Measurements from ENCODE around the gene ZNF462. TPM values are rescaled to one million over a fixed set of nuclear protein-coding genes. Genes with fewer than 3 reads are reported as not detected.

Gene ZNF462
- total and polyA plus RNA-seq, 4 donors: 0.35 to 2.1 (median 1.4) TPM

GRCh38 chr9:106930477-106930876, 67.5 kb downstream of the ZNF462 start (continued):
- TF ChIP-seq, protein P1, sequence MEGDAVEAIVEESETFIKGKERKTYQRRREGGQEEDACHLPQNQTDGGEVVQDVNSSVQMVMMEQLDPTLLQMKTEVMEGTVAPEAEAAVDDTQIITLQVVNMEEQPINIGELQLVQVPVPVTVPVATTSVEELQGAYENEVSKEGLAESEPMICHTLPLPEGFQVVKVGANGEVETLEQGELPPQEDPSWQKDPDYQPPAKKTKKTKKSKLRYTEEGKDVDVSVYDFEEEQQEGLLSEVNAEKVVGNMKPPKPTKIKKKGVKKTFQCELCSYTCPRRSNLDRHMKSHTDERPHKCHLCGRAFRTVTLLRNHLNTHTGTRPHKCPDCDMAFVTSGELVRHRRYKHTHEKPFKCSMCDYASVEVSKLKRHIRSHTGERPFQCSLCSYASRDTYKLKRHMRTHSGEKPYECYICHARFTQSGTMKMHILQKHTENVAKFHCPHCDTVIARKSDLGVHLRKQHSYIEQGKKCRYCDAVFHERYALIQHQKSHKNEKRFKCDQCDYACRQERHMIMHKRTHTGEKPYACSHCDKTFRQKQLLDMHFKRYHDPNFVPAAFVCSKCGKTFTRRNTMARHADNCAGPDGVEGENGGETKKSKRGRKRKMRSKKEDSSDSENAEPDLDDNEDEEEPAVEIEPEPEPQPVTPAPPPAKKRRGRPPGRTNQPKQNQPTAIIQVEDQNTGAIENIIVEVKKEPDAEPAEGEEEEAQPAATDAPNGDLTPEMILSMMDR (IDR thresholded peaks at IDR 0.05; ENCODE audit: low read depth, low read length, missing input control): no peak
- no peak for TF ChIP-seq HNF4G (IDR thresholded peaks at IDR 0.05)

DNA sequence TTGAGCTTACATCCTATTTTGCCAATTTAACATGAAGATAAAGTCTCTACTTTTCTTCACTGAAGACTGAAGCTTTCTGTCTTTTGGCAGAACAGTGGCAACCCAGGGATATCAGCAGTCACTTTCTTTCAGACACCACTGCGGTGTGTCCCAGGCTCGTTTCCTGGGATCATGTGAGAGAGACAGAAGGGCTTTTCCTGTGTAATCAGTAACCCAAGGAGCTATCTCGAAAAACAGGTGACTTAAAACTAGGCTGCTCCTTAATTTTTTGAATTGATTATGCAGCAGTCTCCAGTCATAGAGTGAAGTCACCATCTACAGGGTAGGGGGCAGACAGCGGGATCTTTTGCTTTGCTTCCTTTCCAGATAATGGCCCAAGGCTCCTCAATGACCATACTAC, 68.5 kb downstream of the ZNF462 start:
- Histone ChIP-seq H3K27ac (ENCODE audit: low read depth in 1 of 2, low read length in 2 of 2) (no peak overlapping the region), H3K4me1 (ENCODE audit: control insufficient read depth in 4 of 4, insufficient read depth in 4 of 4, low read length in 3 of 4) (peaks cover 0 to 11% (median 7%) of the 10 kb centered on the region in 4 donors), H3K9me3 (ENCODE audit: control insufficient read depth in 4 of 4, low read length in 3 of 4) (peaks cover 0 to 4% (median 0%) of the 10 kb centered on the region in 4 donors), H3K36me3 (ENCODE audit: control insufficient read depth in 4 of 4, insufficient read depth in 3 of 4, low read depth in 1 of 4, low read length in 3 of 4) (no peaks in the 10 kb centered on the region), H3K4me3 (ENCODE audit: low read depth in 1 of 3, low read length in 3 of 3) (no peak overlapping the region), H3K27me3 (ENCODE audit: control insufficient read depth in 4 of 4, insufficient read depth in 4 of 4, low read length in 3 of 4) (no peaks in the 10 kb centered on the region), H3K9ac (ENCODE audit: low read depth in 1 of 2, low read length in 2 of 2) (no peak overlapping the region)
- WGBS: 80% methylated on average over 4 of the region's 4 CpGs
- DNase-seq (ENCODE audit: low spot score): no peak
- TF ChIP-seq RXRA (IDR thresholded peaks at IDR 0.05): no peak
- no peak for TF ChIP-seq HNF4A (conservative IDR thresholded peaks at IDR 0.05)
- TF ChIP-seq JUND (IDR thresholded peaks at IDR 0.05): no peak
- TF ChIP-seq EGR1 (IDR thresholded peaks at IDR 0.05; ENCODE audit: low read depth in 2 of 2): no peak
- no peak for TF ChIP-seq TAF1 (conservative IDR thresholded peaks at IDR 0.05)
- no peak for TF ChIP-seq HNF4G (IDR thresholded peaks at IDR 0.05)
- no peak for TF ChIP-seq ATF3 (IDR thresholded peaks at IDR 0.05)
- TF ChIP-seq RAD21 (IDR thresholded peaks at IDR 0.05): no peak
- no peak for TF ChIP-seq FOXA2 (IDR thresholded peaks at IDR 0.05)
- TF ChIP-seq YY1 (IDR thresholded peaks at IDR 0.05): no peak

GRCh38 chr9:106932178-106932577, 69.2 kb downstream of the ZNF462 start:
- Histone ChIP-seq H3K4me3 (ENCODE audit: low read depth in 1 of 3, low read length in 3 of 3) (peak overlapping the region in 1 of 3 donors; percentile 20), H3K9ac (ENCODE audit: low read depth in 1 of 2, low read length in 2 of 2) (no peak overlapping the region), H3K9me3 (ENCODE audit: control insufficient read depth in 4 of 4, low read length in 3 of 4) (peaks cover 0 to 4% (median 0%) of the 10 kb centered on the region in 4 donors), H3K36me3 (ENCODE audit: control insufficient read depth in 4 of 4, insufficient read depth in 3 of 4, low read depth in 1 of 4, low read length in 3 of 4) (no peaks in the 10 kb centered on the region), H3K27me3 (ENCODE audit: control insufficient read depth in 4 of 4, insufficient read depth in 4 of 4, low read length in 3 of 4) (no peaks in the 10 kb centered on the region), H3K27ac (ENCODE audit: low read depth in 1 of 2, low read length in 2 of 2) (no peak overlapping the region), H3K4me1 (ENCODE audit: control insufficient read depth in 4 of 4, insufficient read depth in 4 of 4, low read length in 3 of 4) (peaks cover 0 to 11% (median 7%) of the 10 kb centered on the region in 4 donors)
- WGBS: 95% methylated on average over 10 of the region's 10 CpGs
- DNase-seq (ENCODE audit: low spot score): no peak
- TF ChIP-seq TAF1 (conservative IDR thresholded peaks at IDR 0.05) (no peak), RAD21 (IDR thresholded peaks at IDR 0.05) (no peak), YY1 (IDR thresholded peaks at IDR 0.05) (no peak), HNF4G (IDR thresholded peaks at IDR 0.05) (no peak), SP1 (IDR thresholded peaks at IDR 0.05) (no peak), ATF3 (IDR thresholded peaks at IDR 0.05) (no peak), REST (IDR thresholded peaks at IDR 0.05) (no peak), NR2F2 (IDR thresholded peaks at IDR 0.05) (no peak), HNF4A (conservative IDR thresholded peaks at IDR 0.05) (no peak), FOXA2 (IDR thresholded peaks at IDR 0.05) (no peak), FOXA1 (IDR thresholded peaks at IDR 0.05) (no peak), JUND (IDR thresholded peaks at IDR 0.05) (no peak), EGR1 (IDR thresholded peaks at IDR 0.05; ENCODE audit: low read depth in 2 of 2) (no peak)
- TF ChIP-seq, protein P2, sequence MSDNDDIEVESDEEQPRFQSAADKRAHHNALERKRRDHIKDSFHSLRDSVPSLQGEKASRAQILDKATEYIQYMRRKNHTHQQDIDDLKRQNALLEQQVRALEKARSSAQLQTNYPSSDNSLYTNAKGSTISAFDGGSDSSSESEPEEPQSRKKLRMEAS (IDR thresholded peaks at IDR 0.05): no peak
- TF ChIP-seq, protein P1 (IDR thresholded peaks at IDR 0.05; ENCODE audit: low read depth, low read length, missing input control): no peak
- TF ChIP-seq, protein P3, sequence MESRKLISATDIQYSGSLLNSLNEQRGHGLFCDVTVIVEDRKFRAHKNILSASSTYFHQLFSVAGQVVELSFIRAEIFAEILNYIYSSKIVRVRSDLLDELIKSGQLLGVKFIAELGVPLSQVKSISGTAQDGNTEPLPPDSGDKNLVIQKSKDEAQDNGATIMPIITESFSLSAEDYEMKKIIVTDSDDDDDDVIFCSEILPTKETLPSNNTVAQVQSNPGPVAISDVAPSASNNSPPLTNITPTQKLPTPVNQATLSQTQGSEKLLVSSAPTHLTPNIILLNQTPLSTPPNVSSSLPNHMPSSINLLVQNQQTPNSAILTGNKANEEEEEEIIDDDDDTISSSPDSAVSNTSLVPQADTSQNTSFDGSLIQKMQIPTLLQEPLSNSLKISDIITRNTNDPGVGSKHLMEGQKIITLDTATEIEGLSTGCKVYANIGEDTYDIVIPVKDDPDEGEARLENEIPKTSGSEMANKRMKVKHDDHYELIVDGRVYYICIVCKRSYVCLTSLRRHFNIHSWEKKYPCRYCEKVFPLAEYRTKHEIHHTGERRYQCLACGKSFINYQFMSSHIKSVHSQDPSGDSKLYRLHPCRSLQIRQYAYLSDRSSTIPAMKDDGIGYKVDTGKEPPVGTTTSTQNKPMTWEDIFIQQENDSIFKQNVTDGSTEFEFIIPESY (IDR thresholded peaks at IDR 0.05): no peak

All from liver (tissue), 9 donors.